Gastrocnemius medialis (tissue), 4 donors: ENCODE measurements around the gene TBL1XR1. TPM values are rescaled to one million over a fixed set of nuclear protein-coding genes. Genes with fewer than 3 reads are reported as not detected.
"Not testable (repeated sequence)": the region's sequence is repeated elsewhere in the genome, so short reads cannot be mapped to it uniquely, and the experiment has no call there.

Source experiments
- ATAC-seq, 2 donors: fragments of 150-250 bp; one replicate each; pipeline ENCODE4 v1.9.1; 2016
- DNase-seq, 2 donors: peaks; one replicate each; pipeline ENCODE4 v3.0.0-alpha.2; 2019
- H3K27ac ChIP-seq, 4 donors: fragments of 200-600 bp; sonication (generic); 1 replicate in 1 of 4; 2 replicates in 3 of 4; pipeline ENCODE4 v1.5.1; 2016 to 2018; ENCODE audit warnings: mild to moderate bottlenecking in 2 of 4, moderate library complexity in 1 of 4
- H3K27me3 ChIP-seq, 3 donors: fragments of 200-600 bp; sonication (generic) in 2 of 3; 1 replicate in 1 of 3; 2 replicates in 2 of 3; pipeline versions ENCODE4 v1.5.1 to v1.6.0; 2016 to 2019; ENCODE audit warnings: mild to moderate bottlenecking in 1 of 3, moderate library complexity in 1 of 3
- H3K36me3 ChIP-seq, 2 donors: fragments of 200-600 bp; sonication (generic) in 1 of 2; one replicate each; pipeline ENCODE4 v1.5.1; 2017 to 2018
- H3K4me1 ChIP-seq, 2 donors: fragments of 200-600 bp; sonication (generic) in 1 of 2; one replicate each; pipeline ENCODE4 v1.5.1; 2016 to 2017; ENCODE audit warnings: mild to moderate bottlenecking in 2 of 2
- H3K4me3 ChIP-seq, 4 donors: fragments of 200-600 bp; sonication (generic) in 3 of 4; 1 replicate in 1 of 4; 2 replicates in 3 of 4; pipeline ENCODE4 v1.5.1; 2016 to 2019; ENCODE audit warnings: mild to moderate bottlenecking in 2 of 4
- H3K9me3 ChIP-seq, 3 donors: fragments of 200-600 bp; sonication (generic) in 2 of 3; 1 replicate in 1 of 3; 2 replicates in 2 of 3; pipeline ENCODE4 v1.5.1; 2016 to 2019
- CTCF ChIP-seq, 5 experiments: fragments of 450-650 bp in 3 of 5; fragments of 200-600 bp in 2 of 5; sonication (generic) in 2 of 5; IDR thresholded peaks in 4 of 5; conservative IDR thresholded peaks in 1 of 5; 1 replicate in 4 of 5; 2 replicates in 1 of 5; pipeline ENCODE4 v1.5.1; 2016 to 2019; ENCODE audit warnings: antibody characterized with exemption in 5 of 5, mild to moderate bottlenecking in 3 of 5, moderate library complexity in 3 of 5
- POLR2A ChIP-seq, 2 donors: fragments of 450-650 bp; IDR thresholded peaks; one replicate each; pipeline ENCODE4 v1.6.1; 2017; ENCODE audit warnings: antibody characterized with exemption in 2 of 2, mild to moderate bottlenecking in 2 of 2, moderate library complexity in 2 of 2
- in situ Hi-C, 4 donors: fragments of 200-750 bp; cut with MboI; loops; one replicate each; pipeline versions ENCODE4 v1.15.0 to v1.8.0; 2017; ENCODE audit warnings: low sequenced_read_pairs in 4 of 4
- intact Hi-C: fragments of 100-400 bp; cut with DNase I; formaldehyde crosslinking; loops from one replicate; pipeline ENCODE4 v1.15.1; 2023; ENCODE audit warnings: low total_unique reads
- total RNA-seq, 4 donors: library from RNA; depleted of rRNA; stranded (reverse); fragments of >200 nt; gene quantifications; one replicate each; pipeline versions ENCODE4 v1.1.0 to v1.2.3, GENCODE V29; 2016

The TBL1XR1 gene
- total RNA-seq, 4 donors from 2014 or later: 35.9 to 77.8 (median 49.2) TPM

DNA sequence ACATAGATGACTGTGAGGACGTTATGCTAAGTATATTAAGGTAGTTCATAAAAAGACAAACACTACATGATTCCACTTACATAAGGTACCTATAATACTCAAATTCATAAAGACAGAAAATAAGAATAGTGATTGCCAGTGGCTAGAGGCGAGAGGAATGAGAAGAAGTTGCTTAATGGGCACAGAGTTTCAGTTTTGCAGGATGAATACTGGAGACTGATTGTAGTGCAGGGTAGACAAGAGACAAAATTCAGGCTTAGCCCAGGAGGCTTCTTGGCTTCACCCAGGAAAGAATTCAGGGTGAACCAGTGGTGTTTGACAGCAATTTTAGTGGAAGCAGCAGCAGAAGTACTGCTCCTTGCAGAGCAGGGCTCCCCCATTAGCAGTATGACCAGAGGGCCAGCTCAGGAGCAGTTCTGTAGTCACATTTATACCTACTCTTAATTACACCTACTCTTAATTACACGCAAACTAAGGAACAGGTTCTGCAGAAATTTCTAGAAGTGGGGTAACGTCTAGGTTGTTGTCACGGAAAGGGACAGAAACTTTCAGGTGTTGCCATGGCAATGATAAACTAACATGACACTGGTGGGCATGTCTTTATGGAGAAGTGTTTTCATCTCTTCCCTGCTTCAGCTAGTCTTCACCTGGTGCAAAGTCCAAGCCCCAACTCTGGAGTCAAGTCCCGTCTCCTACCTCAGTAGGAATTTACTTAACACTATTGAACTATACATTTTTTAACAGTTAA, 55.2 kb downstream of the TBL1XR1 start:
- Histone ChIP-seq H3K4me1 (peaks cover 38 to 43% of the 10 kb centered on the region in 2 donors), H3K4me3 (no peak overlapping the region), H3K27ac (no peak overlapping the region), H3K9me3 (no peaks in the 10 kb centered on the region), H3K36me3 (no peaks in the 10 kb centered on the region), H3K27me3 (no peaks in the 10 kb centered on the region)
- DNase-seq (no peak), ATAC-seq (no peak)
- intact Hi-C loops: no loop called here
- no peak for TF ChIP-seq CTCF (IDR thresholded peaks at IDR 0.05 in 4 of 5, conservative IDR thresholded peaks at IDR 0.05 in 1 of 5)
- no peak for TF ChIP-seq POLR2A (IDR thresholded peaks at IDR 0.05)
- in situ Hi-C loops: no loop called here

GRCh38 chr3:177141471-177141870, 55.8 kb downstream of the TBL1XR1 start:
- H3K27ac ChIP-seq: no peak overlapping the region
- H3K36me3 ChIP-seq: no peaks in the 10 kb centered on the region
- in situ Hi-C loops (no loop called here), intact Hi-C loops (no loop called here)
- DNase-seq (no peak), ATAC-seq (no peak)
- H3K4me1 ChIP-seq: peaks cover 39 to 42% of the 10 kb centered on the region in 2 donors
- TF ChIP-seq CTCF (IDR thresholded peaks at IDR 0.05 in 4 of 5, conservative IDR thresholded peaks at IDR 0.05 in 1 of 5) (no peak), POLR2A (IDR thresholded peaks at IDR 0.05) (no peak)
- no peaks in the 10 kb centered on the region for H3K9me3 ChIP-seq
- no peaks in the 10 kb centered on the region for H3K27me3 ChIP-seq
- no peak overlapping the region for H3K4me3 ChIP-seq

GRCh38 chr3:177139220-177139619, 58.1 kb downstream of the TBL1XR1 start:
- ATAC-seq, H3K4me3 ChIP-seq, in situ Hi-C loops, DNase-seq, intact Hi-C loops, H3K27ac ChIP-seq, H3K36me3 ChIP-seq, H3K9me3 ChIP-seq, H3K27me3 ChIP-seq: not testable (repeated sequence)
- H3K4me1 ChIP-seq: peaks cover 25 to 43% of the 10 kb centered on the region in 2 donors

- in situ Hi-C loops: no loop called here
- intact Hi-C loops: no loop called here
Measured at GRCh38 chr3:177137774-177138705, 59.2 kb downstream of the TBL1XR1 start.

More at GRCh38 chr3:177137774-177138705, 59.2 kb downstream of the TBL1XR1 start:
- no peaks in the 10 kb centered on the region for H3K27me3 ChIP-seq
- no peak for ATAC-seq
- no peaks in the 10 kb centered on the region for H3K9me3 ChIP-seq
- no peaks in the 10 kb centered on the region for H3K36me3 ChIP-seq
- no peak overlapping the region for H3K4me3 ChIP-seq
- TF ChIP-seq POLR2A (IDR thresholded peaks at IDR 0.05) (no peak), CTCF (IDR thresholded peaks at IDR 0.05 in 4 of 5, conservative IDR thresholded peaks at IDR 0.05 in 1 of 5) (no peak)
- no peak overlapping the region for H3K27ac ChIP-seq
- DNase-seq: no peak
- H3K4me1 ChIP-seq: peaks cover 24 to 41% of the 10 kb centered on the region in 2 donors
